HepG2 (cell line): ENCODE data around the gene ONECUT2. TPM values are rescaled to one million over a fixed set of nuclear protein-coding genes. Genes with fewer than 3 reads are reported as not detected.

Source experiments
- MAFG ChIP-seq: sonication (generic); formaldehyde crosslinking; IDR thresholded peaks from 2 replicates; pipeline ENCODE4 v1.5.1; 2020; ENCODE audit warnings: mild to moderate bottlenecking, missing genetic modification reagents
- MAFK ChIP-seq, 2 experiments: IDR thresholded peaks in 1 of 2; conservative IDR thresholded peaks in 1 of 2; 2 replicates each; pipeline ENCODE4 v1.6.1; 2011; ENCODE audit warnings: improper control_type of control experiment in 2 of 2, low read length in 2 of 2
- MXI1 ChIP-seq: IDR thresholded peaks from 3 replicates; pipeline ENCODE4 v1.6.1; 2012; ENCODE audit warnings: low read depth, low read length, inconsistent platforms, borderline replicate concordance
- NFE2L1 ChIP-seq: sonication (generic); formaldehyde crosslinking; IDR thresholded peaks from 2 replicates; pipeline ENCODE4 v1.4.0; 2020; ENCODE audit warnings: missing genetic modification reagents, mild to moderate bottlenecking, borderline replicate concordance
- SNAPC2 ChIP-seq: sonication (generic); formaldehyde crosslinking; IDR thresholded peaks from 2 replicates; pipeline ENCODE4 v1.8.1; 2022; ENCODE audit warnings: mild to moderate bottlenecking, missing genetic modification reagents
- YEATS4 ChIP-seq: sonication (generic); formaldehyde crosslinking; IDR thresholded peaks from 2 replicates; pipeline ENCODE4 v1.4.0; 2020; ENCODE audit warnings: missing genetic modification reagents, borderline replicate concordance
- ZKSCAN5 ChIP-seq: sonication (generic); formaldehyde crosslinking; IDR thresholded peaks from 2 replicates; pipeline ENCODE4 v1.5.1; 2020; ENCODE audit warnings: mild to moderate bottlenecking, missing genetic modification reagents
- ZNF282 ChIP-seq: fragments of 450-650 bp; IDR thresholded peaks from 2 replicates; pipeline ENCODE4 v1.6.1; 2018; ENCODE audit not compliant: partially characterized antibody
- ZNF317 ChIP-seq: sonication (generic); formaldehyde crosslinking; IDR thresholded peaks from 2 replicates; pipeline ENCODE4 v1.5.0; 2020; ENCODE audit warnings: mild to moderate bottlenecking, missing genetic modification reagents
- ZNF441 ChIP-seq: sonication (generic); formaldehyde crosslinking; IDR thresholded peaks from 2 replicates; pipeline ENCODE4 v1.7.0; 2021; ENCODE audit warnings: missing genetic modification reagents, borderline replicate concordance
- ZNF451 ChIP-seq: sonication (generic); formaldehyde crosslinking; IDR thresholded peaks from 2 replicates; pipeline ENCODE4 v1.5.0; 2020; ENCODE audit warnings: mild to moderate bottlenecking, missing genetic modification reagents
- polyA plus RNA-seq, 8 experiments: library from polyadenylated mRNA; depleted of rRNA in 3 of 8; stranded (reverse) in 7 of 8; unstranded in 1 of 8; fragments of >200 nt; fragmentation: Illumina TruSeq in 4 of 8; extraction: Trizol in 4 of 8; gene quantifications; 2 replicates each; pipeline versions ENCODE4 v1.2.1 to v1.2.3, GENCODE V29; 2011 to 2016; ENCODE audit warnings: low read depth in 4 of 8, missing spikeins in 1 of 8, mixed read lengths in 1 of 8; ENCODE audit not compliant: insufficient read depth in 1 of 8
- total RNA-seq, 5 experiments: library from RNA; depleted of rRNA; stranded (reverse); fragments of >200 nt; fragmentation: Illumina TruSeq; extraction: Trizol; gene quantifications; 2 replicates each; pipeline ENCODE4 v1.2.3, GENCODE V29; 2016; ENCODE audit warnings: low read depth in 1 of 5
- TF ChIP-seq, protein P1 (sequence below): sonication (generic); formaldehyde crosslinking; IDR thresholded peaks from 2 replicates; pipeline ENCODE4 v1.4.0; 2020; ENCODE audit warnings: mild to moderate bottlenecking, missing genetic modification reagents, borderline replicate concordance
- TF ChIP-seq, protein P2 (sequence below): sonication (generic); formaldehyde crosslinking; IDR thresholded peaks from 2 replicates; pipeline ENCODE4 v1.5.1; 2020; ENCODE audit warnings: missing genetic modification reagents, mild to moderate bottlenecking, borderline replicate concordance
- TF ChIP-seq, protein P3 (sequence below): sonication (generic); formaldehyde crosslinking; IDR thresholded peaks from 2 replicates; pipeline ENCODE4 v1.4.0; 2020; ENCODE audit warnings: missing genetic modification reagents, mild to moderate bottlenecking, borderline replicate concordance
- TF ChIP-seq, protein P4 (sequence below): sonication (generic); formaldehyde crosslinking; IDR thresholded peaks from 2 replicates; pipeline ENCODE4 v1.4.0; 2020; ENCODE audit warnings: mild to moderate bottlenecking, missing genetic modification reagents

ONECUT2 gene
- total and polyA plus RNA-seq, 2 of the 13 experiments (the other 11 are each of a cell fraction or from before 2014, with no cell fraction given): 3.0 to 3.2 TPM

DNA sequence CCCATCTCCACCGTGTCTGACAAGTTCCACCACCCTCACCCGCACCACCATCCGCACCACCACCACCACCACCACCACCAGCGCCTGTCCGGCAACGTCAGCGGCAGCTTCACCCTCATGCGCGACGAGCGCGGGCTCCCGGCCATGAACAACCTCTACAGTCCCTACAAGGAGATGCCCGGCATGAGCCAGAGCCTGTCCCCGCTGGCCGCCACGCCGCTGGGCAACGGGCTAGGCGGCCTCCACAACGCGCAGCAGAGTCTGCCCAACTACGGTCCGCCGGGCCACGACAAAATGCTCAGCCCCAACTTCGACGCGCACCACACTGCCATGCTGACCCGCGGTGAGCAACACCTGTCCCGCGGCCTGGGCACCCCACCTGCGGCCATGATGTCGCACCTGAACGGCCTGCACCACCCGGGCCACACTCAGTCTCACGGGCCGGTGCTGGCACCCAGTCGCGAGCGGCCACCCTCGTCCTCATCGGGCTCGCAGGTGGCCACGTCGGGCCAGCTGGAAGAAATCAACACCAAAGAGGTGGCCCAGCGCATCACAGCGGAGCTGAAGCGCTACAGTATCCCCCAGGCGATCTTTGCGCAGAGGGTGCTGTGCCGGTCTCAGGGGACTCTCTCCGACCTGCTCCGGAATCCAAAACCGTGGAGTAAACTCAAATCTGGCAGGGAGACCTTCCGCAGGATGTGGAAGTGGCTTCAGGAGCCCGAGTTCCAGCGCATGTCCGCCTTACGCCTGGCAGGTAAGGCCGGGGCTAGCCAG lies 1.2 kb downstream of the ONECUT2 start (continued):
- TF ChIP-seq, protein P1, sequence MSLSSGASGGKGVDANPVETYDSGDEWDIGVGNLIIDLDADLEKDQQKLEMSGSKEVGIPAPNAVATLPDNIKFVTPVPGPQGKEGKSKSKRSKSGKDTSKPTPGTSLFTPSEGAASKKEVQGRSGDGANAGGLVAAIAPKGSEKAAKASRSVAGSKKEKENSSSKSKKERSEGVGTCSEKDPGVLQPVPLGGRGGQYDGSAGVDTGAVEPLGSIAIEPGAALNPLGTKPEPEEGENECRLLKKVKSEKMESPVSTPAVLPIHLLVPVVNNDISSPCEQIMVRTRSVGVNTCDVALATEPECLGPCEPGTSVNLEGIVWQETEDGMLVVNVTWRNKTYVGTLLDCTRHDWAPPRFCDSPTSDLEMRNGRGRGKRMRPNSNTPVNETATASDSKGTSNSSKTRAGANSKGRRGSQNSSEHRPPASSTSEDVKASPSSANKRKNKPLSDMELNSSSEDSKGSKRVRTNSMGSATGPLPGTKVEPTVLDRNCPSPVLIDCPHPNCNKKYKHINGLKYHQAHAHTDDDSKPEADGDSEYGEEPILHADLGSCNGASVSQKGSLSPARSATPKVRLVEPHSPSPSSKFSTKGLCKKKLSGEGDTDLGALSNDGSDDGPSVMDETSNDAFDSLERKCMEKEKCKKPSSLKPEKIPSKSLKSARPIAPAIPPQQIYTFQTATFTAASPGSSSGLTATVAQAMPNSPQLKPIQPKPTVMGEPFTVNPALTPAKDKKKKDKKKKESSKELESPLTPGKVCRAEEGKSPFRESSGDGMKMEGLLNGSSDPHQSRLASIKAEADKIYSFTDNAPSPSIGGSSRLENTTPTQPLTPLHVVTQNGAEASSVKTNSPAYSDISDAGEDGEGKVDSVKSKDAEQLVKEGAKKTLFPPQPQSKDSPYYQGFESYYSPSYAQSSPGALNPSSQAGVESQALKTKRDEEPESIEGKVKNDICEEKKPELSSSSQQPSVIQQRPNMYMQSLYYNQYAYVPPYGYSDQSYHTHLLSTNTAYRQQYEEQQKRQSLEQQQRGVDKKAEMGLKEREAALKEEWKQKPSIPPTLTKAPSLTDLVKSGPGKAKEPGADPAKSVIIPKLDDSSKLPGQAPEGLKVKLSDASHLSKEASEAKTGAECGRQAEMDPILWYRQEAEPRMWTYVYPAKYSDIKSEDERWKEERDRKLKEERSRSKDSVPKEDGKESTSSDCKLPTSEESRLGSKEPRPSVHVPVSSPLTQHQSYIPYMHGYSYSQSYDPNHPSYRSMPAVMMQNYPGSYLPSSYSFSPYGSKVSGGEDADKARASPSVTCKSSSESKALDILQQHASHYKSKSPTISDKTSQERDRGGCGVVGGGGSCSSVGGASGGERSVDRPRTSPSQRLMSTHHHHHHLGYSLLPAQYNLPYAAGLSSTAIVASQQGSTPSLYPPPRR (CRISPR knock-in tag): no peak
- no peak for TF ChIP-seq ZNF317 (CRISPR knock-in tag)
- 0 out of 2 replicates have a peak, but pooled peaks have one; percentile 34 for TF ChIP-seq ZNF451 (CRISPR knock-in tag)
- TF ChIP-seq NFE2L1: no peak
- TF ChIP-seq, protein P2, sequence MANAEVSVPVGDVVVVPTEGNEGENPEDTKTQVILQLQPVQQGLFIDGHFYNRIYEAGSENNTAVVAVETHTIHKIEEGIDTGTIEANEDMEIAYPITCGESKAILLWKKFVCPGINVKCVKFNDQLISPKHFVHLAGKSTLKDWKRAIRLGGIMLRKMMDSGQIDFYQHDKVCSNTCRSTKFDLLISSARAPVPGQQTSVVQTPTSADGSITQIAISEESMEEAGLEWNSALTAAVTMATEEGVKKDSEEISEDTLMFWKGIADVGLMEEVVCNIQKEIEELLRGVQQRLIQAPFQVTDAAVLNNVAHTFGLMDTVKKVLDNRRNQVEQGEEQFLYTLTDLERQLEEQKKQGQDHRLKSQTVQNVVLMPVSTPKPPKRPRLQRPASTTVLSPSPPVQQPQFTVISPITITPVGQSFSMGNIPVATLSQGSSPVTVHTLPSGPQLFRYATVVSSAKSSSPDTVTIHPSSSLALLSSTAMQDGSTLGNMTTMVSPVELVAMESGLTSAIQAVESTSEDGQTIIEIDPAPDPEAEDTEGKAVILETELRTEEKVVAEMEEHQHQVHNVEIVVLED (CRISPR knock-in tag): no peak
- TF ChIP-seq, protein P3, sequence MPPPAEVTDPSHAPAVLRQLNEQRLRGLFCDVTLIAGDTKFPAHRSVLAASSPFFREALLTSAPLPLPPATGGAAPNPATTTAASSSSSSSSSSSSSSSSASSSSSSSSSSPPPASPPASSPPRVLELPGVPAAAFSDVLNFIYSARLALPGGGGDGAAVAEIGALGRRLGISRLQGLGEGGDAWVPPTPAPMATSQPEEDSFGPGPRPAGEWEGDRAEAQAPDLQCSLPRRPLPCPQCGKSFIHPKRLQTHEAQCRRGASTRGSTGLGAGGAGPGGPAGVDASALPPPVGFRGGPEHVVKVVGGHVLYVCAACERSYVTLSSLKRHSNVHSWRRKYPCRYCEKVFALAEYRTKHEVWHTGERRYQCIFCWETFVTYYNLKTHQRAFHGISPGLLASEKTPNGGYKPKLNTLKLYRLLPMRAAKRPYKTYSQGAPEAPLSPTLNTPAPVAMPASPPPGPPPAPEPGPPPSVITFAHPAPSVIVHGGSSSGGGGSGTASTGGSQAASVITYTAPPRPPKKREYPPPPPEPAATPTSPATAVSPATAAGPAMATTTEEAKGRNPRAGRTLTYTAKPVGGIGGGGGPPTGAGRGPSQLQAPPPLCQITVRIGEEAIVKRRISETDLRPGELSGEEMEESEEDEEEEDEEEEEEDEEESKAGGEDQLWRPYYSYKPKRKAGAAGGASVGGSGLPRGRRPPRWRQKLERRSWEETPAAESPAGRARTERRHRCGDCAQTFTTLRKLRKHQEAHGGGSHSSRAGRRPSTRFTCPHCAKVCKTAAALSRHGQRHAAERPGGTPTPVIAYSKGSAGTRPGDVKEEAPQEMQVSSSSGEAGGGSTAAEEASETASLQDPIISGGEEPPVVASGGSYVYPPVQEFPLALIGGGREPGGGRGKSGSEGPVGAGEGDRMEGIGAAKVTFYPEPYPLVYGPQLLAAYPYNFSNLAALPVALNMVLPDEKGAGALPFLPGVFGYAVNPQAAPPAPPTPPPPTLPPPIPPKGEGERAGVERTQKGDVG: peak; percentile 84; the same call in 1 of the 2 replicates
- no peak for TF ChIP-seq ZNF282
- no peak for TF ChIP-seq SNAPC2 (CRISPR knock-in tag)
- TF ChIP-seq MAFG (CRISPR knock-in tag): no peak
- TF ChIP-seq ZKSCAN5 (CRISPR knock-in tag): no peak
- TF ChIP-seq, protein P4, sequence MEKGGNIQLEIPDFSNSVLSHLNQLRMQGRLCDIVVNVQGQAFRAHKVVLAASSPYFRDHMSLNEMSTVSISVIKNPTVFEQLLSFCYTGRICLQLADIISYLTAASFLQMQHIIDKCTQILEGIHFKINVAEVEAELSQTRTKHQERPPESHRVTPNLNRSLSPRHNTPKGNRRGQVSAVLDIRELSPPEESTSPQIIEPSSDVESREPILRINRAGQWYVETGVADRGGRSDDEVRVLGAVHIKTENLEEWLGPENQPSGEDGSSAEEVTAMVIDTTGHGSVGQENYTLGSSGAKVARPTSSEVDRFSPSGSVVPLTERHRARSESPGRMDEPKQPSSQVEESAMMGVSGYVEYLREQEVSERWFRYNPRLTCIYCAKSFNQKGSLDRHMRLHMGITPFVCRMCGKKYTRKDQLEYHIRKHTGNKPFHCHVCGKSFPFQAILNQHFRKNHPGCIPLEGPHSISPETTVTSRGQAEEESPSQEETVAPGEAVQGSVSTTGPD (CRISPR knock-in tag): no peak
- TF ChIP-seq YEATS4 (CRISPR knock-in tag): no peak
- no peak for TF ChIP-seq MAFK (conservative IDR thresholded peaks at IDR 0.05 in 1 of 2, IDR thresholded peaks at IDR 0.05 in 1 of 2; ENCODE audit: low read length in 2 of 2)
- TF ChIP-seq ZNF441 (CRISPR knock-in tag): no peak
- TF ChIP-seq MXI1: no peak
